ENCODE results near the gene ZNF534. TPM values are rescaled to one million over a fixed set of nuclear protein-coding genes. Genes with fewer than 3 reads are reported as not detected.

The ZNF534 gene
- total RNA-seq, 2 donors from 2014 or later, result 0.62 TPM; not detected in 1

- peaks cover 85% of the 10 kb centered on the region for H3K9me3 ChIP-seq (ENCODE audit: control insufficient read depth, low read length)
- TF ChIP-seq CTCF (conservative IDR thresholded peaks at IDR 0.05), result no peak
- H3K36me3 ChIP-seq (ENCODE audit: control insufficient read depth, insufficient read depth, low read length), result no peaks in the 10 kb centered on the region
- 54 to 77% methylated on average over 18 to 48 of the region's 48 CpGs for WGBS, 2 experiments (ENCODE audit: insufficient coverage in 1 of 2, insufficient read length in 1 of 2)
- no peaks in the 10 kb centered on the region for H3K27me3 ChIP-seq (ENCODE audit: control insufficient read depth, insufficient read depth, low read length, poor library complexity, severe bottlenecking)
- H3K9me3 Mint-ChIP-seq, result peaks cover 61% of the 10 kb centered on the region
- no peak within 1 kb of the TSS for H3K27ac Mint-ChIP-seq
- no peaks in the 10 kb centered on the region for H3K4me1 Mint-ChIP-seq
- H3K27me3 Mint-ChIP-seq (ENCODE audit: insufficient read depth), result peaks cover 6% of the 10 kb centered on the region
- H3K4me3 Mint-ChIP-seq, result no peak within 1 kb of the TSS
- no peaks in the 10 kb centered on the region for H3K36me3 Mint-ChIP-seq (ENCODE audit: low read depth)
- H3K27ac ChIP-seq (ENCODE audit: low read depth, low read length), result no peak within 1 kb of the TSS
- no peaks in the 10 kb centered on the region for H3K4me1 ChIP-seq (ENCODE audit: control insufficient read depth, insufficient read depth, low read length)
- no peak for DNase-seq
- peak within 1 kb of the TSS; percentile 55 for H3K4me3 ChIP-seq (ENCODE audit: low read length)
- no peak within 1 kb of the TSS for H3K9ac ChIP-seq (ENCODE audit: extremely low read depth, low read length, poor library complexity, severe bottlenecking)
These were observed 24.6 kb downstream of the ZNF534 start, which contains the start of gene ZNF578 for GRCh38 chr19:52453324-52454094. Gene ZNF578, plus strand, starts transcription at chr19:52453553. Its CDS starts 48,293 bp downstream, at chr19:52501846.

GRCh38 chr19:52464798-52465470 is 36.0 kb downstream of the ZNF534 start:
- H3K27me3 Mint-ChIP-seq (ENCODE audit: insufficient read depth), result no peaks in the 10 kb centered on the region
- no peaks in the 10 kb centered on the region for H3K36me3 ChIP-seq (ENCODE audit: control insufficient read depth, insufficient read depth, low read length)
- peak overlapping the region; percentile 47 for H3K4me3 ChIP-seq (ENCODE audit: low read length)
- peaks cover 12% of the 10 kb centered on the region for H3K36me3 Mint-ChIP-seq (ENCODE audit: low read depth)
- H3K4me1 ChIP-seq (ENCODE audit: control insufficient read depth, insufficient read depth, low read length), result no peaks in the 10 kb centered on the region
- peaks cover 64% of the 10 kb centered on the region for H3K9me3 Mint-ChIP-seq
- peak; percentile 86 for DNase-seq
- H3K27me3 ChIP-seq (ENCODE audit: control insufficient read depth, insufficient read depth, low read length, poor library complexity, severe bottlenecking), result no peaks in the 10 kb centered on the region
- H3K4me1 Mint-ChIP-seq, result peaks cover 4% of the 10 kb centered on the region
- 66 to 72% methylated on average over 5 to 14 of the region's 14 CpGs for WGBS, 2 experiments (ENCODE audit: insufficient coverage in 1 of 2, insufficient read length in 1 of 2)
- H3K27ac ChIP-seq (ENCODE audit: low read depth, low read length), result no peak overlapping the region
- no peak overlapping the region for H3K4me3 Mint-ChIP-seq
- H3K27ac Mint-ChIP-seq, result peak overlapping the region; percentile 66
- TF ChIP-seq CTCF (conservative IDR thresholded peaks at IDR 0.05), result peak; percentile 85
- peaks cover 97% of the 10 kb centered on the region for H3K9me3 ChIP-seq (ENCODE audit: control insufficient read depth, low read length)
- no peak overlapping the region for H3K9ac ChIP-seq (ENCODE audit: extremely low read depth, low read length, poor library complexity, severe bottlenecking)

- Mint-ChIP-seq H3K9me3 (peaks cover 97% of the 10 kb centered on the region), H3K4me1 (no peaks in the 10 kb centered on the region), H3K27me3 (ENCODE audit: insufficient read depth) (no peaks in the 10 kb centered on the region), H3K27ac (no peak overlapping the region), H3K36me3 (ENCODE audit: low read depth) (peaks cover 43% of the 10 kb centered on the region), H3K4me3 (no peak overlapping the region)
- Histone ChIP-seq H3K4me1 (ENCODE audit: control insufficient read depth, insufficient read depth, low read length) (no peaks in the 10 kb centered on the region), H3K27me3 (ENCODE audit: control insufficient read depth, insufficient read depth, low read length, poor library complexity, severe bottlenecking) (no peaks in the 10 kb centered on the region), H3K27ac (ENCODE audit: low read depth, low read length) (no peak overlapping the region), H3K36me3 (ENCODE audit: control insufficient read depth, insufficient read depth, low read length) (no peaks in the 10 kb centered on the region), H3K9me3 (ENCODE audit: control insufficient read depth, low read length) (peaks cover 97% of the 10 kb centered on the region), H3K4me3 (ENCODE audit: low read length) (peak overlapping the region; percentile 59), H3K9ac (ENCODE audit: extremely low read depth, low read length, poor library complexity, severe bottlenecking) (no peak overlapping the region)
- 67 to 74% methylated on average over 1 to 3 of the region's 3 CpGs for WGBS, 2 experiments (ENCODE audit: insufficient coverage in 1 of 2, insufficient read length in 1 of 2)
- no peak for DNase-seq
- no peak for TF ChIP-seq CTCF (conservative IDR thresholded peaks at IDR 0.05)
These were observed 44.9 kb downstream of the ZNF534 start for GRCh38 chr19:52473655-52474350.
